ENCODE measurements around the gene LCMT1. TPM values are rescaled to one million over a fixed set of nuclear protein-coding genes. Genes with fewer than 3 reads are reported as not detected.

Gene LCMT1
- total RNA-seq, 1 donor = 30.2 TPM

DNA sequence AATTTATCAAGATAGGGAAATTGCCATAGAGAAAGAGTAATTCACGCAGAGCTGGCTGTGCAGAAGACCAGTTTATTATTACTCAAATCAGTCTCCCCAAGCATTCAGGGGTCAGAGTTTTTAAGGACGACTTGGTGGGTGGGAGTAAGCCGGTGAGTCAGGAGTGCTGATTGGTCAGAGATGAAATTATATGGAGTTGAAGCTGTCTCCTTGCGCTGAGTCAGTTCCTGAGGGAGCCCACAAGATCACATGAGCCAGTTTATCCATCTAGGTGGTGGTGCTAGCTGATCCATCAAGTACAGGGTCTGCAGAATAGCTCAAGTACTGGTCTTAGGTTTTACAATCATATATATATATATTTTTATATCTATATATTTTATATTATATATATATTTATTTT, 99.2 kb downstream of the LCMT1 start:
- H3K4me3 ChIP-seq (ENCODE audit: low read depth, low read length) = no peak overlapping the region
- TF ChIP-seq, protein P1, sequence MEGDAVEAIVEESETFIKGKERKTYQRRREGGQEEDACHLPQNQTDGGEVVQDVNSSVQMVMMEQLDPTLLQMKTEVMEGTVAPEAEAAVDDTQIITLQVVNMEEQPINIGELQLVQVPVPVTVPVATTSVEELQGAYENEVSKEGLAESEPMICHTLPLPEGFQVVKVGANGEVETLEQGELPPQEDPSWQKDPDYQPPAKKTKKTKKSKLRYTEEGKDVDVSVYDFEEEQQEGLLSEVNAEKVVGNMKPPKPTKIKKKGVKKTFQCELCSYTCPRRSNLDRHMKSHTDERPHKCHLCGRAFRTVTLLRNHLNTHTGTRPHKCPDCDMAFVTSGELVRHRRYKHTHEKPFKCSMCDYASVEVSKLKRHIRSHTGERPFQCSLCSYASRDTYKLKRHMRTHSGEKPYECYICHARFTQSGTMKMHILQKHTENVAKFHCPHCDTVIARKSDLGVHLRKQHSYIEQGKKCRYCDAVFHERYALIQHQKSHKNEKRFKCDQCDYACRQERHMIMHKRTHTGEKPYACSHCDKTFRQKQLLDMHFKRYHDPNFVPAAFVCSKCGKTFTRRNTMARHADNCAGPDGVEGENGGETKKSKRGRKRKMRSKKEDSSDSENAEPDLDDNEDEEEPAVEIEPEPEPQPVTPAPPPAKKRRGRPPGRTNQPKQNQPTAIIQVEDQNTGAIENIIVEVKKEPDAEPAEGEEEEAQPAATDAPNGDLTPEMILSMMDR (IDR thresholded peaks at IDR 0.05; ENCODE audit: insufficient read depth, low read depth, low read length) = no peak
- peak; percentile 42 for DNase-seq (ENCODE audit: low read depth)

DNA sequence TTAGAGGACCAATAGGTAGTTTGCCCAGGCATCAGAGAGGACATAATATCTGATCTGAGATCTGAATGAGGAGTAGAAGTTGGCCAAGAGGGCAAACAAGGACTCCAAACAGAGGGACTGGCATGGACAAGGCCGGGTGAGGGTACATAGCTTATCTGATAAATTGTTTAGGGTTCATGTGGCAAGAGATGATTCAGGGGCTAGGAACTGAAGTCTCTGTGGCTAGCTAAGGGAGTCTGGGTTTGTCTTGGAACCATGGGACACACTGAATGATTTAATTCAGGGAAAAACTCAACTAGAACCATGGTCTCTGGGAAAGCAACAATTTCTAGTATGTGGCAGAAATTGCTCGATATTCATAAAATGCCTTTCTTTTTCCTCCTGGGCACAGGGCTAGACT, 101.1 kb downstream of the LCMT1 start:
- DNase-seq (ENCODE audit: low read depth) = no peak
- TF ChIP-seq, protein P1 (IDR thresholded peaks at IDR 0.05; ENCODE audit: insufficient read depth, low read depth, low read length) = no peak
- no peak overlapping the region for H3K4me3 ChIP-seq (ENCODE audit: low read depth, low read length)

DNA sequence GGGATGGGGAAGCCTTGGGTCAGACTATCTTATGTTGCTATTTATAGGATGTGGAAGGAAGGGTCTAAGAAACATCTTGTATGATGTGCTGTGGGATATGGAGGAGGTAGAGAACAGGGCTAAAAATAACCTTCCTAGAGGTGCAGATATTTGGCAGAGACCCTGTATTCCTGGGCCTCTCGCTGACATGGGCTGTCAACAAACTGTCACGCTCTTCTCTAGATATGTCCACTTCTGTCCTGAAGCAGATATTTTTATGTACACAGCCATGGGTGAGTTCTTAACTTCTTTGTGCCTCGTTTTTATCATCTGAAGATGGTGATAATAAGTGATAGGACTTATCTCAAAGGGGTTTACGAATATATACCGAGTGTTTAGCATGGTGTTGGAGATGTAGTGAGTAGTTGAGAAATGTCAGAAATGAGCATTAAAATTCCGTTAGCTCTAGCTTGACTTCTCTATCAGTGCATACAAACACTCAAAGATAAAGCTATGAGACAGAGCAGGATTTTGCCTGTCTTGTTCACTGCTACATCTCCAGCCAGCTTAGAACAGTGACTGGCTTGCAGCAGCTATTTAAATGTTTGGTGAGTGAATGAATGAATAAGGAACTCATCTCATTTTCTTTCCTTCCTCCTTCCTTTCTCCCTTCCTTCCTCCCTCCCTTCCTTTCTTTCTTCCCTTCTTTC, 102.3 kb downstream of the LCMT1 start:
- no peak overlapping the region for H3K4me3 ChIP-seq (ENCODE audit: low read depth, low read length)
- TF ChIP-seq, protein P1 (IDR thresholded peaks at IDR 0.05; ENCODE audit: insufficient read depth, low read depth, low read length) = no peak
- no peak for DNase-seq (ENCODE audit: low read depth)

DNA sequence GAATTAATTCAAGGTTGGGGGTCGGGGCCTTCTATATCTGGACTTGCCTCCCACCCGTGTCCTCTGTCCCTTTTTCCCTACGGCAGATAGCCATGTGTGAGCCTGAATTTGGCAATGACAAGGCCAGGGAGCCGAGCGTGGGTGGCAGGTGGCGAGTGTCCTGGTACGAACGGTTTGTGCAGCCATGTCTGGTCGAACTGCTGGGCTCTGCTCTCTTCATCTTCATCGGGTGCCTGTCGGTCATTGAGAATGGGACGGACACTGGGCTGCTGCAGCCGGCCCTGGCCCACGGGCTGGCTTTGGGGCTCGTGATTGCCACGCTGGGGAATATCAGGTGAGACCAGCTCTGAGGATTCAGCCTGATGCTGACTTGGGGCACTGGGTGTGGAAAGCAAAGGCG, 105.6 kb downstream of the LCMT1 start:
- no peak for DNase-seq (ENCODE audit: low read depth)
- no peak overlapping the region for H3K4me3 ChIP-seq (ENCODE audit: low read depth, low read length)
- TF ChIP-seq, protein P1 (IDR thresholded peaks at IDR 0.05; ENCODE audit: insufficient read depth, low read depth, low read length) = no peak

DNA sequence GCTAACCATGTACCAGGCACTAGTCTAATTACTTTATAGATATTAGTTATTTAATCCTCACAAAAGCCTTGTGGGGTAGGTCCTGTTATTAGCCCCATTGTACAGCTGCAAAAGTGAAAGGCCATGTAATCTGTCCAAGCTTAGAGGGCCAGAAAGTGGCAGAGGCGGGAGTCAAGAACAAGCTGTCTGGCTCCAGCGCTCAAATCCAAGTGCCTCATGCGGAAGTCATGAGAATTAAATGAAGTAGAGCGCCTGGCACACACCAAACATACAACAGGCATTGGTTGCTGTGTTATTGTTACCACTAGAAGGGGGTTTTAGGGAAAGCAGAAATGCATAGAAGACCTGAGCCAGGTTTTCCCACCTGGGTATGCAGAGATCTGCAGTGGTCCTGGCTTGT, 106.4 kb downstream of the LCMT1 start:
- H3K4me3 ChIP-seq (ENCODE audit: low read depth, low read length) = no peak overlapping the region
- DNase-seq (ENCODE audit: low read depth) = no peak
- TF ChIP-seq, protein P1 (IDR thresholded peaks at IDR 0.05; ENCODE audit: insufficient read depth, low read depth, low read length) = no peak

DNA sequence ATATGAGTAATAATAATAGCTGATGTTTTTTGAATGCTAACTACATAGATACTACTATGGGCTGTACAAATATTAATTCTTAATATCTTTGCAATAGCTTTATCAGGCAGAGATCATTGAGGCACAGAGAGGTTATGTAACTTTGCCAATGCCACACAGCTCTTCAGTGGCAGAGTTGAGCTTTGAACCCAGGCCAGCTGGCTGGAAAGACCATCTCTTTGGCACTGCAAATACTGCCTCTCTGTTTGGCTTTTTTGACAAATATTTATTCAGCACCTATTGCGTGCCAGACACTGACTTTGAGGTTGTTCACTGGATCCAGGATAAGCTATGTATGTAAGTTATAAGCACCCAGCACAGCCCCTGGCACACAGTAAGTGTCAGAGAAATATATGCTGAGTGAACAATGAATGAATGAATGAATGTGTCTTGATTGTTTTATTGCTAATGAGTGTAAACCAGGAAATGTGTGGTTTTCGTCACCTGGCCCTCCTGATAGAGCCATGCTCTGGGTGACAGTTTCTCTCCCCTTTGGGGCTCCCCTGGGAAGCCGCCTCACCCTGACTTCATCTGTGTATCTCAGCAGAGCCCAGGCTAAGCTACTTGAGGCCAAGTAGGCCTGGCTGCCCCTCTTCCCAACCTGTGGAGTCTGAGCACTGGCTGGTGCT, 107.7 kb downstream of the LCMT1 start:
- TF ChIP-seq, protein P1 (IDR thresholded peaks at IDR 0.05; ENCODE audit: insufficient read depth, low read depth, low read length) = no peak
- H3K4me3 ChIP-seq (ENCODE audit: low read depth, low read length) = no peak overlapping the region
- DNase-seq (ENCODE audit: low read depth) = no peak

Measured in fibroblast of villous mesenchyme (primary cell).